Keratinocyte (primary cell): ENCODE data around the gene PLAGL1. TPM values are rescaled to one million over a fixed set of nuclear protein-coding genes. Genes with fewer than 3 reads are reported as not detected.

Experiments
- DNase-seq: peaks from one replicate; pipeline ENCODE4 v3.0.0-alpha.2; 2011; ENCODE audit warnings: low read depth, missing footprints, low spot score
- FAIRE-seq: peaks from 2 replicates; lab custom pipeline; 2011; peaks lifted over from hg19 to GRCh38; lab: Jason Lieb, UNC
- H2AFZ ChIP-seq: 2 replicates; pipeline ENCODE4 v1.6.0; 2012; ENCODE audit warnings: low read length, control low read depth, inconsistent platforms; ENCODE audit not compliant: control insufficient read depth
- H3K27ac ChIP-seq: 2 replicates; pipeline ENCODE4 v1.5.1; 2011; ENCODE audit warnings: low read length; ENCODE audit not compliant: control insufficient read depth, insufficient read depth
- H3K27me3 ChIP-seq: 3 replicates; pipeline ENCODE4 v1.6.0; 2011; ENCODE audit warnings: low read length; ENCODE audit not compliant: control insufficient read depth, insufficient read depth; ENCODE audit errors: extremely low read depth
- H3K36me3 ChIP-seq, 2 experiments: 2 replicates in 1 of 2; 3 replicates in 1 of 2; pipeline ENCODE4 v1.5.1; 2011; ENCODE audit warnings: low read length in 2 of 2, mild to moderate bottlenecking in 1 of 2; ENCODE audit not compliant: control insufficient read depth in 2 of 2, insufficient read depth in 2 of 2; ENCODE audit errors: extremely low read depth in 1 of 2
- H3K4me1 ChIP-seq: 3 replicates; pipeline ENCODE4 v1.5.1; 2011; ENCODE audit warnings: low read length; ENCODE audit not compliant: control insufficient read depth, insufficient read depth; ENCODE audit errors: extremely low read depth
- H3K4me2 ChIP-seq: 3 replicates; pipeline ENCODE4 v1.6.0; 2011; ENCODE audit warnings: low read depth, low read length; ENCODE audit not compliant: control insufficient read depth, insufficient read depth; ENCODE audit errors: extremely low read depth
- H3K4me3 ChIP-seq, 3 experiments: fragments of 200-600 bp in 1 of 3; sonication (generic) in 1 of 3; 2 replicates in 2 of 3; 3 replicates in 1 of 3; pipeline ENCODE4 v1.5.1; 2011 to 2016; ENCODE audit warnings: low read length in 3 of 3, mild to moderate bottlenecking in 3 of 3, control low read depth in 2 of 3, inconsistent platforms in 1 of 3, low read depth in 1 of 3, mixed read lengths in 1 of 3, mixed run types in 1 of 3, moderate library complexity in 1 of 3; ENCODE audit not compliant: control insufficient read depth in 2 of 3, insufficient read depth in 2 of 3; ENCODE audit errors: extremely low read depth in 1 of 3
- H3K79me2 ChIP-seq: 2 replicates; pipeline ENCODE4 v1.6.0; 2012; ENCODE audit warnings: low read length; ENCODE audit not compliant: control insufficient read depth, insufficient read depth
- H3K9ac ChIP-seq: 3 replicates; pipeline ENCODE4 v1.6.0; 2011; ENCODE audit warnings: low read length; ENCODE audit not compliant: control insufficient read depth, insufficient read depth; ENCODE audit errors: extremely low read depth
- H3K9me1 ChIP-seq: 3 replicates; pipeline ENCODE4 v1.6.0; 2011; ENCODE audit warnings: low read length; ENCODE audit not compliant: control insufficient read depth, insufficient read depth; ENCODE audit errors: extremely low read depth
- H3K9me3 ChIP-seq: 2 replicates; pipeline ENCODE4 v1.5.1; 2012; ENCODE audit warnings: low read depth, low read length; ENCODE audit not compliant: control insufficient read depth
- H4K20me1 ChIP-seq: 3 replicates; pipeline ENCODE4 v1.6.0; 2011; ENCODE audit warnings: low read length; ENCODE audit not compliant: control insufficient read depth, insufficient read depth; ENCODE audit errors: extremely low read depth
- CTCF ChIP-seq, 3 experiments: IDR thresholded peaks in 1 of 3; conservative IDR thresholded peaks in 1 of 3; optimal IDR thresholded peaks in 1 of 3; 2 replicates in 2 of 3; 3 replicates in 1 of 3; pipeline versions ENCODE3 to v1.5.1; 2011; ENCODE audit warnings: low read length in 3 of 3, mild to moderate bottlenecking in 3 of 3, moderate library complexity in 2 of 3, control low read depth in 1 of 3, inconsistent platforms in 1 of 3; ENCODE audit not compliant: insufficient read depth in 2 of 3; ENCODE audit errors: extremely low read depth in 1 of 3
- EZH2 ChIP-seq: IDR thresholded peaks from one replicate; pipeline ENCODE4 v1.6.1; 2012; ENCODE audit warnings: inconsistent platforms, mild to moderate bottlenecking, low read length, moderate library complexity
- dilution Hi-C: fragments of 300-500 bp; cut with MboI; formaldehyde crosslinking; loops from one replicate; pipeline ENCODE4 v1.7.0; 2020; ENCODE audit warnings: low sequenced_read_pairs; ENCODE audit not compliant: extremely low pct_ligation_motif_present
- polyA plus RNA-seq, 5 experiments: library from polyadenylated mRNA; depleted of rRNA in 3 of 5; stranded (reverse) in 3 of 5; stranded (forward) in 1 of 5; unstranded in 1 of 5; fragments of >200 nt; gene quantifications; 1 replicate in 1 of 5; 2 replicates in 3 of 5; 3 replicates in 1 of 5; pipeline versions ENCODE4 v1.2.1 to v1.2.3, GENCODE V29; 2011 to 2012; ENCODE audit warnings: missing spikeins in 2 of 5, low read depth in 1 of 5, low replicate concordance in 1 of 5

The PLAGL1 gene
- polyA plus RNA-seq, 1 donor (not counting 4 experiments of a cell fraction or from before 2014, with no cell fraction given) = 8.9 TPM

- DNase-seq (no peak), FAIRE-seq (no peak)
- dilution Hi-C loops = no loop called here
- Histone ChIP-seq H3K9ac (no peak overlapping the region), H3K79me2 (no peaks in the 10 kb centered on the region), H3K9me3 (no peaks in the 10 kb centered on the region), H3K27ac (no peak overlapping the region), H3K9me1 (no peaks in the 10 kb centered on the region), H3K4me2 (no peak overlapping the region), H2AFZ (no peak overlapping the region), H3K4me3 (no peak overlapping the region), H3K4me1 (no peaks in the 10 kb centered on the region), H4K20me1 (no peaks in the 10 kb centered on the region), H3K36me3 (no peaks in the 10 kb centered on the region), H3K27me3 (no peaks in the 10 kb centered on the region)
- TF ChIP-seq EZH2 (no peak), CTCF (optimal IDR thresholded peaks at IDR 0.05 in 1 of 3, IDR thresholded peaks at IDR 0.05 in 1 of 3, conservative IDR thresholded peaks at IDR 0.05 in 1 of 3; ENCODE audit: extremely low read depth in 1 of 3, insufficient read depth in 2 of 3, low read length in 3 of 3) (no peak)
These were observed 27.4 kb upstream of the PLAGL1 start for GRCh38 chr6:144035416-144035815.

GRCh38 chr6:144033816-144034735, 26.0 kb upstream of the PLAGL1 start:
- H4K20me1 ChIP-seq = no peaks in the 10 kb centered on the region
- H3K4me3 ChIP-seq = no peak overlapping the region
- H3K9ac ChIP-seq = no peak overlapping the region
- no peak overlapping the region for H3K4me2 ChIP-seq
- dilution Hi-C loops = no loop called here
- no peak overlapping the region for H2AFZ ChIP-seq
- no peaks in the 10 kb centered on the region for H3K36me3 ChIP-seq
- no peaks in the 10 kb centered on the region for H3K4me1 ChIP-seq
- FAIRE-seq (no peak), DNase-seq (no peak)
- H3K9me3 ChIP-seq = no peaks in the 10 kb centered on the region
- H3K79me2 ChIP-seq = no peaks in the 10 kb centered on the region
- no peak overlapping the region for H3K27ac ChIP-seq
- H3K9me1 ChIP-seq = no peaks in the 10 kb centered on the region
- no peaks in the 10 kb centered on the region for H3K27me3 ChIP-seq
- TF ChIP-seq EZH2 = no peak
- no peak for TF ChIP-seq CTCF (optimal IDR thresholded peaks at IDR 0.05 in 1 of 3, IDR thresholded peaks at IDR 0.05 in 1 of 3, conservative IDR thresholded peaks at IDR 0.05 in 1 of 3; ENCODE audit: extremely low read depth in 1 of 3, insufficient read depth in 2 of 3, low read length in 3 of 3)
